HEK293T (cell line): Measurements from ENCODE around the gene MOV10.

ENCODE experiments used
- FOXA1 ChIP-seq: fragments of 450-650 bp; IDR thresholded peaks from 2 replicates; pipeline ENCODE4 v1.6.1; 2016; ENCODE audit warnings: mild to moderate bottlenecking
- FOXK2 ChIP-seq: fragments of 450-650 bp; IDR thresholded peaks from 2 replicates; pipeline ENCODE4 v1.6.1; 2016; ENCODE audit warnings: mild to moderate bottlenecking
- L3MBTL2 ChIP-seq: fragments of 450-650 bp; conservative IDR thresholded peaks from 2 replicates; pipeline ENCODE4 v1.6.1; 2016; ENCODE audit warnings: mild to moderate bottlenecking
- SP1 ChIP-seq: fragments of 450-650 bp; IDR thresholded peaks from 2 replicates; pipeline ENCODE4 v1.6.1; 2017
- SUZ12 ChIP-seq: fragments of 450-650 bp; IDR thresholded peaks from 2 replicates; pipeline ENCODE4 v1.6.1; 2016; ENCODE audit warnings: mild to moderate bottlenecking

- TF ChIP-seq L3MBTL2 (no peak), SP1 (no peak), FOXA1 (no peak), SUZ12 (no peak), FOXK2 (no peak)
Observed at GRCh38 chr1:112636056-112636455, 38.4 kb upstream of the MOV10 start.
